Astrocyte of the cerebellum (primary cell): ENCODE measurements around the gene PITPNM2.

Source experiments
- DNase-seq: peaks from one replicate; pipeline ENCODE4 v3.0.0-alpha.2; 2011; ENCODE audit warnings: low read depth
- H3K4me3 ChIP-seq: 2 replicates; pipeline ENCODE4 v1.5.1; 2011; ENCODE audit warnings: mild to moderate bottlenecking, low read depth, low read length, moderate library complexity
- in situ Hi-C: cut with HindIII; loops from 2 replicates; pipeline ENCODE4 v1.10.0; 2017; ENCODE audit warnings: low sequenced_read_pairs
- TF ChIP-seq, protein P1 (sequence below): IDR thresholded peaks from 2 replicates; pipeline ENCODE4 v1.5.1; 2012; ENCODE audit warnings: low read length, low read depth, moderate library complexity, mild to moderate bottlenecking; ENCODE audit errors: missing control alignments

Gene PITPNM2

DNA sequence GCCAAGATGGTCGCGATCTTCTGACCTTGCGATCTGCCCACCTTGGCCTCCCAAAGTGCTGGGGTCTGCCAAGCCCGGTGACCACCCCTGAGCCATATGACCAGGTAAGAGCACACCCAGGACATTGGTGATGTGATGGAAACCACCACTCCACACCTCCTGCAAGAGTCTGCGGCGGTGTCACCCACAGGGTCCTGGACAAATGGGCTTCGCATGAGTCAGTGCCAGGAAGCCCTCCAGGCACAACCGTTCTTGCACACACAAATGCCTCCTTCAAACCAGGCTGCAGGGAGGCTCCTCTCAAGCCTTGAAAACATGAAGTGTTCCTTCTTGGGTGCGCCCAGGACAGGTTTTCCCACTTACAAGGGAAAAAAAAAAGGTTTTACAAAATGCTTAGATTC lies 16.6 kb downstream of the PITPNM2 start:
- in situ Hi-C loops, result no loop called here
- DNase-seq, result no peak
- TF ChIP-seq, protein P1, sequence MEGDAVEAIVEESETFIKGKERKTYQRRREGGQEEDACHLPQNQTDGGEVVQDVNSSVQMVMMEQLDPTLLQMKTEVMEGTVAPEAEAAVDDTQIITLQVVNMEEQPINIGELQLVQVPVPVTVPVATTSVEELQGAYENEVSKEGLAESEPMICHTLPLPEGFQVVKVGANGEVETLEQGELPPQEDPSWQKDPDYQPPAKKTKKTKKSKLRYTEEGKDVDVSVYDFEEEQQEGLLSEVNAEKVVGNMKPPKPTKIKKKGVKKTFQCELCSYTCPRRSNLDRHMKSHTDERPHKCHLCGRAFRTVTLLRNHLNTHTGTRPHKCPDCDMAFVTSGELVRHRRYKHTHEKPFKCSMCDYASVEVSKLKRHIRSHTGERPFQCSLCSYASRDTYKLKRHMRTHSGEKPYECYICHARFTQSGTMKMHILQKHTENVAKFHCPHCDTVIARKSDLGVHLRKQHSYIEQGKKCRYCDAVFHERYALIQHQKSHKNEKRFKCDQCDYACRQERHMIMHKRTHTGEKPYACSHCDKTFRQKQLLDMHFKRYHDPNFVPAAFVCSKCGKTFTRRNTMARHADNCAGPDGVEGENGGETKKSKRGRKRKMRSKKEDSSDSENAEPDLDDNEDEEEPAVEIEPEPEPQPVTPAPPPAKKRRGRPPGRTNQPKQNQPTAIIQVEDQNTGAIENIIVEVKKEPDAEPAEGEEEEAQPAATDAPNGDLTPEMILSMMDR, result no peak
- no peak overlapping the region for H3K4me3 ChIP-seq

DNA sequence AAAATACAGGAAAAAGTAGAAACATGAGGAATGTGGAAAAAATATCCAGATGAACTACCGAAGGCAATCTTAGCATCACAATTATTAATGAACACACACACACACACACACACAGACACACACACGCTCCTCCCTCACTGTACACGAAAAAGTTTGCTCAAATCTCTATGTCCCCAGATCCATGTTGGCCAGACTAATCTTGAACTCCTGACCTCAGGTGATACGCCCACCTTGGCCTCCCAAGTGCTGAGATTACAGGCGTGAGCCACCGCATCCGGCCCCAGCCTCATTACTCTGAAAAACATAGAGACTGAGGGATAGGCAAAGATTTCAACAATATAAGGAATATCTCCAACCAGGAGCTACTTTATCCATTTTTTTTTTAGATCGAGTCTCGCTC lies 17.2 kb downstream of the PITPNM2 start:
- TF ChIP-seq, protein P1, result no peak
- H3K4me3 ChIP-seq, result no peak overlapping the region
- DNase-seq, result no peak
- in situ Hi-C loops, result no loop called here

DNA sequence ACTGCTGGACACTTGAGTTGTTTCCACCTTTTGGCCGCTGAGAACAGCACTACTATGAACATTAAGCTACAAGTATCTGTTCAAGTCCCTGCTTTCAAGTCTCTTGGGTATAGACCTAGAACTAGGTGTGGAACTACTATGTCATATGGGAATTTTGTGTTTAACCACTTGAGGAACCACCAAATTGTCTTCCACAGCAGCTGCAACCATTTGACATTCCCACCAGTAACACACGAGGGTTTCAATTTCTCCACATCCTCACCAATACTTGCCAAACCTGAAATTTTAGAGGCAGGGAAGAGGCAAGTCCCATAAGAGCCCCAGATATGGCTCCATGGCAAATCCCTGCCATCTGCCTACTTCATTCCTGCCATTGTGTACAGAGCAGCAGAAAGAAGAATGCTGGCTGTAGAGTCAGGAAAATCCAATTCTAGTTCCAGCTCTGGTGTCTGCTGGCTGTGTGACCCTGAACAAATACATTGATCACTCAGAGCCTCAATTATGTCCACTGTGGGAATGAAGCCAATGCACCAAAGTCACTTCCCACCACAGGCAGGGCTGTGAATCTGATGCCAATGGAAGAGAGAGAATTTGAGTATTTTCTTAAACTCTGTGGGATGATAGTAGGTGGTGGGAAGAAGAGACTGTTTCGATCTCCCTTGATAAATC lies 17.8 kb downstream of the PITPNM2 start:
- in situ Hi-C loops, result no loop called here
- DNase-seq, result no peak
- no peak overlapping the region for H3K4me3 ChIP-seq
- TF ChIP-seq, protein P1, result no peak

DNA sequence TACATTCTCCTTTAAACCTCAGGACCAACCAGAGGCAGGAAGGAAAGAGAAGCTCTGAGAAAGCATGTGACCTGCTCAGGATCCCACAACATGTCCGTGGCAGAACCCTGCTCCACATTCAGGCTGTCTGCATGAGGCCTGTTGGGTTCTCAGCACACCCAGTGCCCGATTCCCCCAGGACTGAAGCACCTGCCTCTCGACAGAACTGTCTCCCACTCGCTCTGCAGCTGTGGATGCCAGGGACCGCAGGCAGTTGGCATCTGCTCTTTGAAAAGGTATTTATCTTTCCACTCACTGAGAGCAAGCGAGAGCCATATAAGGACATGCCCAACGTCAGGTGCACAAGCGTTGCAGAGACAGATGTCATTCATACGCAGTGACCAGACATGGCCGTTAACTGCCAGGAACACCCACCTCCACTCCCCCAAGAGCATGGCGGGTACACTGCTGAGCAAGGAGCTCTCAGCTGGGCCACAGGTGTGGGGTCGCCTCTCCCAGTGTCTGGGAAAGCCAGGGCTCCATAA lies 18.9 kb downstream of the PITPNM2 start:
- TF ChIP-seq, protein P1, result no peak
- no peak overlapping the region for H3K4me3 ChIP-seq
- DNase-seq, result no peak
- in situ Hi-C loops, result no loop called here

- TF ChIP-seq, protein P1, result no peak
- in situ Hi-C loops, result no loop called here
- H3K4me3 ChIP-seq, result no peak overlapping the region
- DNase-seq, result no peak
These were observed 19.5 kb downstream of the PITPNM2 start for GRCh38 chr12:123131291-123131832.

DNA sequence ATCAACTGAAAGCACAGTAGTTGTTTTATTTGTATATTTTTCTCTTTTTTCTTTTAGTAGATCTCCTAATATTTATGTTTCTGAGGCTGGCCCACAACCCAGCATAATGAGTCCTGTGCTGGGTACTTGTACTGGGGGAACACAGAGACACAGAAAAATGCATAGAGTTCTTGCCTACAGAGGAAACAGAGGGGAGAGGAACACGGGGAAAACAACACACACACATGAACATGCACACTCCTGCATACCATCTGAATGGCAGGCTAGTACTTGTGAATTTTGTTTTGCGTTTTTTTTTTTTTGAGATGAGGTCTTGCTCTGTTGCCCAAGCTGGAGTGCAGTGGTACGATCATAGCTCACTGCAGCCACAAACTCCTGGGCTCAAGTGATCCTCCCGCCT lies 21.3 kb downstream of the PITPNM2 start:
- TF ChIP-seq, protein P1, result no peak
- in situ Hi-C loops, result no loop called here
- no peak for DNase-seq
- no peak overlapping the region for H3K4me3 ChIP-seq
